Dedifferentiated amniotic fluid mesenchymal stem cell (primary cell): Measurements from ENCODE around the gene TLR8.

ENCODE experiments used
- DNase-seq: peaks from one replicate; pipeline ENCODE4 v3.0.0-alpha.2; 2016; ENCODE audit errors: extremely low spot score

TLR8 gene

DNA sequence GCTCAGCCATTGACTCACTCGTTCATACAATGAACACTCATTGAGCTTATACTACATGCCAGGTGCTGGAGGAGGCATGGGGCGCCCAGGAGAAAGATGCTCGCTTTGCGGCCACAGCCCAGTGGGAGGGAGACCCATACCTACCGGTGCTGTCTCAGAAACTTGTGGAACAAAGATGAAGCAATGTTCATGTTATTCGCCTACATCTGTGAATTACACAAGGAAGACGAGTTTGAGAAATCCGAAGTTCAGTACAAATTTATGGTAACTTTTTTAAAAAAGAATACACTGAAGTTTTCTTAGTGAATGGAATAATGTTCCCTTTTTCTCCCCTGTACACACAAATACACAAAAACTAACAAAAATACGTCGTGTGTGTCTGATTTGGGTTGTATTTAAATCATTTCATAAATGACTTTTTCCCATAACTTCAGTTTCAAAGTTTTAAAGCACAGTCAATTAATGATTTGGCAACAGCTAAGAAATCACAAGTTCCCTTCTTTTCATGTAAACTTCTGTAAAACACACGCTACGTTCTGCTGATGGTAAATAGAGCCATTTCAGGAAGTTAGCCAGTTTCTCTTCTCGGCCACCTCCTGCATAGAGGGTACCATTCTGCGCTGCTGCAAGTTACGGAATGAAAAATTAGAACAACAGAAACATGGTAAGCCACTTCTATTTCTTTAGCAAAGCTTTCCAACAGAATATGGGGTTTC lies at the start of gene TLR8:
Gene TLR8, plus strand, starts transcription at position 575 of the 716 bp plus-strand sequence. Its CDS starts 87 bp downstream, at position 662.
- DNase-seq: no peak

DNA sequence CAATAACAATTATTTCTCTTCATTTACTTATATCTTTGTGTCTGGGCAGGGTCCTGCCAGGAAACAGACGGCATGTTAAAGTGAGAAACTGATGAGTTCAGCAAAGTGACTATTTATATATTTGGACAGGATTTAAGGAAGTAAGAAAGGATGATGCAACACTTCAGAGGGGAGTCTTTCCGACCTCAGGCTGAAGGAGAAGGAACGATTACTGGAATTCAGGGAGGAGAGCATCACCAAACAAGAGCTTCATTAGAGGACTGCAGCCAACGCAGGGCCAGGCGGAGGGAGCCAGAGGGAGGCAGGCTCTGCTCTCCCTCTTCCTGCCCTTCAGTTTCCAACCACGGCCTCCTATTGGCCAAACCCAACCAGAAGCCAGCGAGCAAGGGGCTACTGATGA lies 41.1 kb upstream of the TLR8 start:
- DNase-seq: no peak

DNA sequence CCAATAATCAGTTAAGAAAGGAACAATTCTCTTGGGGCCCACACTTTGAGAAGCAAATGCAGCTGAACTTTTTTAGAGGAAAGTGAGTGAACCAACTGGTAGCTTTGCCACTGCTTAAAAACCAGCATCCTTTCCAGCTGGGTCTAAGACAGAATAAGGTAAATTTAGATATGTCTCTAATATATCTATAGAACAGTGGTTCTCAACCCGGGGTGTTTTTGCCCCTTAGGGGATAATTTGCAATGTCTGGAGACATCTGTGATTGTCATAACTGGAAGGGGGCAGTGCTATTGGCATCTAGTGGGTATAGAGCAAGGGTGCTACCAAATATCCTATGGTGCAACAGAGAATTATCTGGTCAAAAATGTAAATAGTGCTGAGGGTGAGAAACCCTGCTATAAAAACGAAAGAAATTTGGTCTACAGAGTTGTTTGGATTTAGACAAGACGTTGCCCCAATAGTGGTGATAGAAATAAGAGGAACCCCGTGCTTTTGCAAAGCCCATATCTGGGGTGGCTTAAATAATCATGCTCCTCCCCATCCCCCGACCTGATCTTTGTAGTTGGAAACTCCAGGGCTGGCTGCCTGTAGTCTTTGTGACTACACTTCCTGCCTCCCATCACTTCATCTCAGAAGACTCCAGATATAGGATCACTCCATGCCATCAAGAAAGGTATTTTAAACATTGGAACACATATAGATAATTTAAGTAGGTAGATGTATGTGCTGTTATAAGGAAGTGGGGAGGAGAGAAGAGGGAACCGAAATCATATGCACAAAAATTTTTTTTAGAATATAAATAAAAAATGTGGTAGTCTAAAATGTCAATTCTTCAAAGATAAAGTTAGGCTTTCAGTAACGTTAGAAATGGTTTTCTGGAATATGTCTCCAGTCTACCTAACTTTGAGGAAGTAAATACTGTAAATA lies 39.7 kb upstream of the TLR8 start, which contains the start of gene TLR7:
Gene TLR7, plus strand, starts transcription at position 622 of the 927 bp plus-strand sequence. CDS start 507 bp downstream, outside the sequence.
- DNase-seq: no peak

DNA sequence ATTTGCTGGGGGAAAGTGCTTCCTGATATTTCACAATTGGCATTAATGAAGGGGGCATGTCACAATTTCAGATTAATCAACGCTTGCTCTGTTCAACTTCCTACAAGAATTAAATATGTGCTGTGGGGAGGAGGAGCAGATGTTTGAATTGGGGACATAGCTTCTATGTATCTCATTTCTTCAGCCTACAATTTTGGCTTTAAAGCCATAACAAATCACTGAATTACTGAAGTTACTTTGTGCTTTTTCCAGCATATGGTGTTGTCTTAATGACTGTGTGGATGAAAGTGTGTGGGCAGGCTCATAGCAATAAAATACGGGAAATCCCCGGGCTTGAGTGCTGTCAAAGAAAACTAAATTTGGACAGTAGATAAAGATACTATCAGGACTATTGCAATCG lies 38.7 kb upstream of the TLR8 start:
- no peak for DNase-seq

DNA sequence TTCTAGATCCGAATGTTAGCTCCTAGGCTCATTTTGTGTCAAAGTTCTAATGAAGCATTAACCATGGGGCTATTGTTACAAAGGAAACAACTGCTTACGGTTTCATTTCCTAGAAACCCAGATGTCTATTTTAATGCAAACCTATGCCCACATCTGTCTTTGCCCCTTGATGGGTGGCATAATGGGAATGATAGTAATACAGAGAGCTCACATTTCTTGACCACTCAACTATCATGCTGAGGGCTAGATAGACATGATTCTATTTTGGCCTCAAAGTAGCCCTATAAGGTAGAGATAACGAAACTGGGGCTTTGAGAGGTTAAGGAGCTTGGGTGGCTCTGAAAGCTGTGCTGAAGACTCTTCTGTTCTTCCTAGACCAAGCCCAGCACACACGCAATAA lies 37.7 kb upstream of the TLR8 start:
- no peak for DNase-seq

DNA sequence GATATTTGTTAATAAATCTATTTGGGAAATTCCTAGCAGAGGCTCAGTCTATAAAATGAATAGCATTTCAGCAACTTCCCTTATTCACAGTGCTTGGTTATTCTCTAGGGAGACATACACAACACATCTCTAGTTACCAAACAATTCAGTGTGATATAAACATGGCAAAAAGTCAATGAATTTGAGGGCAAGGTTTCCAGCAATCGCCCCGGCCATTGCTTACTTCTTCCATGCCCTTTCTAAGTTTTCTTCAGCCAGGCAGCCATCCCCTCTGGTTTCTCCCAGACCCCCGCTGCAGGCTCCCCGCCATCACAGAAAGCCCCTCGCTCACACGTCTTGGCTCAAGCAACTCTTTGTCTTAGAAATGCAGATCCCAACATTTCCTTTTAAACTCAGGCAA lies 35.2 kb upstream of the TLR8 start:
- DNase-seq: no peak

DNA sequence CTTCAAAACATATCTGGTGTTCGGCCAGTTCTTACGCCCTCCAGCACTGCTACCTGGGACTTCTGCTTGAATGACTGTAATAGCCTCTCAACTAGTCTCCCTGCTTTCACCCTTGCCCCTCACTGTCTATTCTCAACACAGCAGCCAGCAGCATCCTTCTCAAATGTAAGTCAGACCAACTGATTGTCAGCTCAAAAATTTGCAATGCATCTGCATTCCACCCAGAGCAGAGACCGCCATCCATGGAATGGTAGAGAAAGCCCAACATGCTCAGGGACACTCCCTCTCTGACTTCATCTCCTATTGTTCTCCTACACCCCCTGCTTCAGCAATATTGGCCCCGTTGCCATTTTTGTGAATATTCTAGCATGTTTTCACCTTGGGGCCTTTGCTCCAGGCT lies 33.7 kb upstream of the TLR8 start:
- no peak for DNase-seq

DNA sequence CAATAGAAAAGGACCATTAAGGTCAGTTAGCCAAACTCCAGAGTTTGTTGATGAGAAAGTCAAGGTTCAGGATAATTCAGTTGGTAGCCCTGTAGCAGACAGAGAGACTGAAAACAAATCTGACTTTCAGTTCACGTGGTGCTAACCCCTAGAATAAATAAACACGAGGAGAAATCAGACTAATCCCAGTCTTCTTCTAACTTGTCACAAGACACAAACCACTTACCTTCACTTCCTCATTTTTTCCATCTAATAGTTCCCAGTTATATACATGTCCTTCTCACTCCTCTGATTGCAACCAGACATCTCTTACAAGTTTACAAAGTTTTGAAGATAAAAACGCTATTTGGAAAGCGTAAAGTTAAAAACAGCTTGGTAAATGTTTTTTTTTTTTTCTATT lies 31.8 kb upstream of the TLR8 start:
- no peak for DNase-seq

DNA sequence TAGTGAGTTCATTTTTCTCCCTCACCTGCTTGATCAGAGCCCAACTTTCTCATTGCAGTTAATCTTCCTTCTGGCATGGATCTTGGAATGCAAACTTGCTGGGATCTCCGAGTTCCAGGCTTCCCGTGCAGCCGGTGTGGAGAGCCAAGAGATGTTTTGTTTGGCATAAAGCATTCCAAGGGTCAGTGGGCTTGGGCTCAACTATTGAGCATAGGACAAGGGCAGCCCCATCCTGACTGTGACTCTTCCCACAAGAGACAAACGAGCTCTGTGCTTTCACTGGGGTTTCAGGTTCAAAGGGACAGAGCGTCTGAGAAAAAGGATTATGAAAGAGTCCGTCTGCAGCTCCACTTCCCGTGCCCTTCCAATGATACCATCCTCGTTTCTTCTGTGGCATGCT lies 29.0 kb upstream of the TLR8 start:
- DNase-seq: no peak

DNA sequence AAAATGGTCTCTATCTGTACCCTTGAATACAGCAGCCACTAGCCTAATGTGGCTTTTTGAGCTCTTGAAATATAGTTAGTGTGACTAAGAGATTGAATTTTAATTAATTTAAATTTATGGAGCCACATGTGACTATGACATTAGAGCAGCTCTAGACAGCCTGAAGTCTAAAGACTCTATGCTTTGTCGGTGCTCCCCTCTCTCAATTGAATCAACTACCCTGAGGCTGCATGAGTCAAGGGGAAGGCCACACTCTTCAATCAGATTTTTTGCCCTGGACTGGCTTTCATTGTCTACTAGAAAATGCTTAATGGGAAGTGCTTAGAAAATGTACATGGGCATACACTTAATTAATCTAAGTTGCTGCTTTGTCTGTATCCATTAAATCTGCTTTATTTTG lies 27.9 kb upstream of the TLR8 start:
- no peak for DNase-seq

DNA sequence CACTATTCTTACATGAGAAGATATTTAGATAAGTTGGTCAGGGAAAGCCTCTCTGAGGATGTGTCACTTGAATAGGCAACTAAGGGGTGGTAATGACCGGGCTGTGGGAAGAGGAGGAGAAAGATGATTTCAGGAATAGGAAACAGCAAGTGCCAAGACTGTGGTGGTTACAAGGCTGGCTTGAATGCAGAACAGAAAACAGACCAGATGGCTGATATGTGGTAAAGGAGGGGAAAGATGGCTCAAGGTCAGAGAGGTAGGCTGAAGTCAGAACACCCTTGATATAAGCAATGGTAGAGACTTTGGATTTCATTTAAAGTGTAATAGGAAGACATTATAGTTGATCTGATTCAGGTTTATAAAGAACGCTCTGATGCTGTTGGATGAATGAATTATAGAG lies 24.5 kb upstream of the TLR8 start:
- DNase-seq: no peak

DNA sequence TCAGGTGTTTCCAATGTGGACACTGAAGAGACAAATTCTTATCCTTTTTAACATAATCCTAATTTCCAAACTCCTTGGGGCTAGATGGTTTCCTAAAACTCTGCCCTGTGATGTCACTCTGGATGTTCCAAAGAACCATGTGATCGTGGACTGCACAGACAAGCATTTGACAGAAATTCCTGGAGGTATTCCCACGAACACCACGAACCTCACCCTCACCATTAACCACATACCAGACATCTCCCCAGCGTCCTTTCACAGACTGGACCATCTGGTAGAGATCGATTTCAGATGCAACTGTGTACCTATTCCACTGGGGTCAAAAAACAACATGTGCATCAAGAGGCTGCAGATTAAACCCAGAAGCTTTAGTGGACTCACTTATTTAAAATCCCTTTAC lies 20.9 kb upstream of the TLR8 start:
- DNase-seq: no peak

DNA sequence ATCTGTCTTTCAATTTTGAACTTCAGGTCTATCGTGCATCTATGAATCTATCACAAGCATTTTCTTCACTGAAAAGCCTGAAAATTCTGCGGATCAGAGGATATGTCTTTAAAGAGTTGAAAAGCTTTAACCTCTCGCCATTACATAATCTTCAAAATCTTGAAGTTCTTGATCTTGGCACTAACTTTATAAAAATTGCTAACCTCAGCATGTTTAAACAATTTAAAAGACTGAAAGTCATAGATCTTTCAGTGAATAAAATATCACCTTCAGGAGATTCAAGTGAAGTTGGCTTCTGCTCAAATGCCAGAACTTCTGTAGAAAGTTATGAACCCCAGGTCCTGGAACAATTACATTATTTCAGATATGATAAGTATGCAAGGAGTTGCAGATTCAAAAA lies 19.9 kb upstream of the TLR8 start:
- no peak for DNase-seq

DNA sequence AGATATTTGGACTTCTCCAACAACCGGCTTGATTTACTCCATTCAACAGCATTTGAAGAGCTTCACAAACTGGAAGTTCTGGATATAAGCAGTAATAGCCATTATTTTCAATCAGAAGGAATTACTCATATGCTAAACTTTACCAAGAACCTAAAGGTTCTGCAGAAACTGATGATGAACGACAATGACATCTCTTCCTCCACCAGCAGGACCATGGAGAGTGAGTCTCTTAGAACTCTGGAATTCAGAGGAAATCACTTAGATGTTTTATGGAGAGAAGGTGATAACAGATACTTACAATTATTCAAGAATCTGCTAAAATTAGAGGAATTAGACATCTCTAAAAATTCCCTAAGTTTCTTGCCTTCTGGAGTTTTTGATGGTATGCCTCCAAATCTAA lies 19.3 kb upstream of the TLR8 start:
- DNase-seq: no peak

DNA sequence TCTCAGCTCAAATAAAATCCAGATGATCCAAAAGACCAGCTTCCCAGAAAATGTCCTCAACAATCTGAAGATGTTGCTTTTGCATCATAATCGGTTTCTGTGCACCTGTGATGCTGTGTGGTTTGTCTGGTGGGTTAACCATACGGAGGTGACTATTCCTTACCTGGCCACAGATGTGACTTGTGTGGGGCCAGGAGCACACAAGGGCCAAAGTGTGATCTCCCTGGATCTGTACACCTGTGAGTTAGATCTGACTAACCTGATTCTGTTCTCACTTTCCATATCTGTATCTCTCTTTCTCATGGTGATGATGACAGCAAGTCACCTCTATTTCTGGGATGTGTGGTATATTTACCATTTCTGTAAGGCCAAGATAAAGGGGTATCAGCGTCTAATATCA lies 18.7 kb upstream of the TLR8 start:
- DNase-seq: no peak

DNA sequence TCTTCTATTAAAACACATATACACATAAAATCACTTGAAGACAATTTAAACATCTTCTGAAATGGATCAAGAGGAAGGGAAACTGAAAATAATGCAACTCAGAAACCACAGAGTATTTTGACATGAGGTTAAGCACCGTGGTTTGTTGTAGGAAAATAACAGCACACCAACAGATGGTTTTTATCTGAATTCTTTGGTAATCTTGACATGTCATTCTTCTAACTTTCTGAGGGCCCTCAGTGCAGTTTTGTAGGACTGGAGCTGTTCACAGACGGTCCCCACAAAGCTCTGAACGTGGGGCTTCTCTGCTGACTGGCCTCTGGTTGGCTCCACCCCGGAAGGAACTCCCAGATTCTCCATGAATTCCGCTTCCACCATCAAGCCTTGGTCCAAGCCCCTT lies 16.0 kb upstream of the TLR8 start:
- no peak for DNase-seq

DNA sequence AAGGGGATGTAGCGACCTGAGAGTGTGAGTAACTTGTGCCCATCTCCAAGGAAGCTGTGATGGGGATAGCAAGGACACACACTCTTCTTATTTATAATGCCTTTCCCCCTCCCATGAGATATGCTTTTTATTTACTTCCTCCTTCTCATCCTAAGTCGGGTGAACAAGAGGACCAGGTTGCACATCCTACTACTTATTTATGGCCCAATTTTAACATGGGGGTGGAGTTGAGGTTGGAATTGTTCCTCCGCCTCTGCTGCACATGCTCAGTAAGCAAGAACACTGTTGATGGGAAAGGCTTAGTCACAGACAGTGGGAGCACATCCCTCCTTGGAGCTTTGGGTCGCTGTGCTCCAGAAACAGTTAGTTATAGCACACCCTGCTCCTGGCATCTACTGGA lies 15.2 kb upstream of the TLR8 start:
- no peak for DNase-seq

DNA sequence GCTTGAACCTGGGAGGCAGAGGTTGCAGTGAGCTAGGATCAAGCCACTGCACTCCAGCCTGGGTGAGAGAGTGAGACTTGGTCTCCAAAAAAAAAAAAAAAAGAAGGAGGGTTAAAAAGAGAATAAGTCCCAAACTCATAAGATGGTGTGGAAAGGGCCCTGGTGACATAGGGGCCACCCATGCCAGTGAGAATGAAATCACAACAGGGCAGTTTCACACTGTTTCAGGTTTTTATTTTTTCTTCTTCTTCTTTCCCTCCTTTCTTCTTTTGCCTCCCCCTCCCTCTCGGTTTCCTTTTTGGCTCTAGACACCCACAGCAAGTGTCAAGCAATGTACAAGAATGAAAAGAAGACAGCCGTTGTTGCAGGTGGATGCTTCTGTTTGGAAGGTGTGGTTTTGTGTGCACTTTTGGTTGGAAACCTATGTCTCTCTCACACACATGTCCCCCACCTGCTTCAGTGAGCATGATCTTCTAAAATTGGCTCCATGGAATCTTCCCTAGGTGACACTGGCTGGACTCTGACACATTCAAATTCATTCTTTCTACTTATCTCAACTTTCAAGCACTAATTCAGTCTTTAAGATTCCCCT lies 14.4 kb upstream of the TLR8 start:
- DNase-seq: no peak

DNA sequence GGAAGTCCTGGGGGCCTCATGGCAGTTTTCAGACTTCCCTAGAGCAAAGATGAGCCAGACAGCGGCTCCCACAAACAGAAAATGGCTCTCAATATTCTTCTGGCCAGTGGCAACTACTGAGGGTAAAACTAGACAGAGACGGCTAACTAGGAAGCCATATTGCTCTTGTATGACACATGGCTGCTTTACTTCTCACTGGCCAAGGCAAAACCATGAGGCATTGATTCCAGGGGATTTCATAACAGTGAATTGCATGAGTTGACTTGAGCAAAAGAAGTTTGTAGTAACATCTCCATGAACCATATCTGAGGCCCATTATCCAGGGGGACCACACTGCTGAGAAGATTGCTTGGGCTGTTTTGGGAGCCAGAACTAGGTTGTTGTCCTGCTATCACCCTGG lies 13.7 kb upstream of the TLR8 start:
- no peak for DNase-seq

DNA sequence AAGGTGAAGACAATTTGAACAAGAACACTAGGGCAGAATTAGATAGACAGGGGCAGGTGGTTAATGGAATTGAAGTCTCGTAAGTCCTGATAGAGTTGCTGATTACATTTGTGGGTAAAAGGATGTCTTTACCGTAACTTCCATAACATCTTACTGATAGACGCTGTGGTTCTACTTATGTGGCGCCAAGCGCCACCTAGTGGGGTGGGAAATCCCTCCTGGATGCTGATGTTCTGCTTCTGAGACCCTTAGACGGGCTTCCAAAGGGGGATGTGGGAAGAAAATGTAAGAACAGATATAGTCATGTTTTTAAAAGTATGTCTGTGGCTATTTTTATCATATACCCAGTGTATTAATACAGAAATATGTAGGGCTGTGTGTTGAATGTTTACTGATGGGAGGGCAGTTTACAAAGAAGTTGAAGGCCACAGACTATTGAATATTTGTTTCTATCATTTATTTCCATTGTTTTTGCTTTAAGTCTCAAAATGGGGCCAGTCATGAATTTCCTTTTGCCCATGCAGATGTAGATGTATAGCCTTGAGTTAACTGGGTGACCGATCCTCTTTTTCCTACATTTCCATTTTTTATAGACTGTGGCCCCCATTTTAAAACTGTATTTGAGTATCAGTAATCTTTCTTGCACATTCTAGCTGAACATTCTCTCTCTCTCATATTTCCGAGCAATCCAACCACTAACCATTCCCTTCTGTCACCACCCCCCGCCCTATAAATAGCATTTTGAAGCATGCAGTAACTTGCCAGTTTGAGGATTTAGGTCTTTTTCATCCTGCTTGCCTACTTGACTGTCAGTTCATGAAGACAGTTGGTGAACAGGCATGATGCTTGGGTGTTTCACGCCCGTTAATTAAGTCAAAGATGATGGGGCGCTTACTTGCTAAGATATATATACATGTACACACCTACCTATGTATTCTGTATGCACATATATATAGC lies 12.1 kb upstream of the TLR8 start:
- no peak for DNase-seq

DNA sequence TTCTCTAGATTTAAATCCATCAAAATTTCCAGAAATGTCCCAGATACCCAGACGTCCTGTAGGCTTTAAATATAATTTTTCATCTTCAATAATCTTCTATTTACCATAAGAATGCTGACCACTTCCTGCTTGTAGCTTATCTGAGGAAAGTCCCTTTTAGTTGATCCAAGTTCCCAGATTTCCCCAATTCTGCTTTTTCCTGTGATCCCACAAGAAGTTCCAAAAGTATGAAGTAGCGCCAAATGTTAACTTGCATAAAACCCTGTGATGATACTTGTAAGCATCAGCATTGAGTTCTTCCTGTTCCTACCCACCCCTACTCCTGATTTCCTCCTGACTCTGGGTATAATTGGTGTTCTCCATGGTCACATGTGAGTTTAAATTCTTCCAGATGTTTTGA lies 10.6 kb upstream of the TLR8 start:
- no peak for DNase-seq

DNA sequence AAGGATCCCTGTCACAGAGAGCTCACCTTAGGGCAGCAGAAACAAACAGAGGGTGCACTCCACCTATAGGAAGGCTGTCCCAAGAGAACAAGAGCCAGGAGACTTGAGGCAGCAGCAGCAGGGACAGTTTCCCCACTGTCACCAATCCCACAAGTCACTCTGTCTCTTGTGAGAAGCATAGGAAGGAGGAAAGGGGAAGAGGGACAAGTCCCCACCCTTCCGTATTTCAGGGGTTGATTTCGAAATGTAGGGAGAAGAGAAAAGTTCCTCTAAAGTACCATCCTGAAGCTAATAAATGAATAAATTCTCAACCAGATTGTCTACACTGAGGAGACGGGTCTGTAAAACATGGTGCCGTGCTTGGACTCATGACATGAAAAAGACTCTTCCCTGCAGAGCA lies 9.5 kb upstream of the TLR8 start:
- DNase-seq: no peak
